SU-DHL-6 (cell line): Measurements from ENCODE around the gene RNF114.
"Not testable (repeated sequence)": the region's sequence is repeated elsewhere in the genome, so short reads cannot be mapped to it uniquely, and the experiment has no call there.

Experiments used
- H2AFZ ChIP-seq: fragments of 200-600 bp; sonication (generic); 2 replicates; pipeline ENCODE4 v1.6.1; 2014; ENCODE audit warnings: low read depth, mild to moderate bottlenecking, moderate library complexity, mixed read lengths, antibody characterized with exemption, low read length; ENCODE audit not compliant: severe bottlenecking
- H3F3A ChIP-seq: fragments of 200-600 bp; shearing (Covaris generic); 2 replicates; pipeline ENCODE4 v1.6.0; 2016; ENCODE audit warnings: antibody characterized with exemption, mild to moderate bottlenecking; ENCODE audit not compliant: insufficient read depth
- H3K27ac ChIP-seq: fragments of 200-600 bp; sonication (generic); 2 replicates; pipeline ENCODE4 v1.5.1; 2016; ENCODE audit warnings: low read depth, mild to moderate bottlenecking, low read length, moderate library complexity, mixed read lengths
- H3K27me3 ChIP-seq: fragments of 200-600 bp; sonication (generic), shearing (Covaris generic); 2 replicates; pipeline ENCODE4 v1.6.0; 2014; ENCODE audit warnings: mild to moderate bottlenecking, low read length
- H3K36me3 ChIP-seq: fragments of 200-600 bp; sonication (generic); 2 replicates; pipeline ENCODE4 v1.6.1; 2014; ENCODE audit warnings: mild to moderate bottlenecking, low read length, mixed read lengths
- H3K4me2 ChIP-seq: fragments of 300-600, 200-600 bp; shearing (Covaris generic), sonication (generic); 2 replicates; pipeline ENCODE4 v1.6.0; 2014; ENCODE audit warnings: low read length, low read depth, mild to moderate bottlenecking; ENCODE audit not compliant: poor library complexity, severe bottlenecking
- H3K4me3 ChIP-seq: fragments of 200-600 bp; sonication (generic); 2 replicates; pipeline ENCODE4 v1.5.1; 2014; ENCODE audit warnings: antibody characterized with exemption, low read length, mild to moderate bottlenecking, mixed read lengths; ENCODE audit not compliant: insufficient read depth, poor library complexity, severe bottlenecking
- H3K79me2 ChIP-seq: fragments of 200-600 bp; sonication (generic); 2 replicates; pipeline ENCODE4 v1.6.1; 2014; ENCODE audit warnings: mild to moderate bottlenecking, low read length, moderate library complexity; ENCODE audit not compliant: insufficient read depth
- H3K9ac ChIP-seq: fragments of 200-600 bp; sonication (generic); 2 replicates; pipeline ENCODE4 v1.7.0; 2014; ENCODE audit warnings: mild to moderate bottlenecking, low read length
- H3K9me2 ChIP-seq: fragments of 200-600 bp; sonication (generic); replicated peaks from 2 replicates; pipeline ENCODE4 v1.6.1; 2014; ENCODE audit warnings: low read length; ENCODE audit not compliant: insufficient read depth
- H3K9me3 ChIP-seq: fragments of 200-600 bp; sonication (generic); 2 replicates; pipeline ENCODE4 v1.6.1; 2014; ENCODE audit warnings: low read length, mixed read lengths; ENCODE audit not compliant: insufficient read depth
- H4K20me1 ChIP-seq: fragments of 200-600 bp; sonication (generic); 2 replicates; pipeline ENCODE4 v1.6.1; 2014; ENCODE audit warnings: low read depth, mild to moderate bottlenecking, antibody characterized with exemption, low read length, moderate library complexity, mixed read lengths
- EZH2phosphoT487 ChIP-seq: fragments of 200-600 bp; sonication (generic), shearing (Covaris generic); conservative IDR thresholded peaks from 2 replicates; pipeline ENCODE4 v1.6.1; 2018; ENCODE audit warnings: mild to moderate bottlenecking, antibody characterized with exemption, low read length, moderate library complexity, mixed read lengths
- TF ChIP-seq, protein P1 (sequence below): fragments of 200-600 bp; sonication (generic); IDR thresholded peaks from one replicate; pipeline ENCODE4 v1.5.1; 2017; ENCODE audit warnings: antibody characterized with exemption, mild to moderate bottlenecking, low read length, moderate library complexity; ENCODE audit not compliant: insufficient read depth, poor library complexity, severe bottlenecking

Gene RNF114

GRCh38 chr20:49951151-49951550 lies 15.0 kb downstream of the RNF114 start:
- no peaks in the 10 kb centered on the region for H3F3A ChIP-seq

DNA sequence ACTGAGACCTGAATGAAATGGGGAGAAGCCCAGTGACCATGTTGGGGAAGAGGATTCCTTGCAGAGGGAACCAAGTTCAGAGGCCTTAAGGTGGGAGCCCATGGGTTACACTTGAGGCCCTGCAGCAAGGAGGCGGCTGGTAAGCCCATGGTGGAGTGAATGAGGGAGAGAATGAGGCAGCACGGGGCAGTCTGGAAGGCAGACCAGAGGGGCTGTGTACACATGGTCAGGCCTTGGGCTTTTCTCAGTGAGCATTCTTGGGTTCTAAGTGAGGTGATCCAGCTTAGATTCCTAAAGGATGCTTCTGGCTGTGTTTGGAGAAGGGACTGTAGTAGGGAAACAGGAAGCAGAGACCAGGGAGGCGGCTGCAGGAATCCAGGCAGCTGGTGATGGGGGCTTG lies 19.0 kb downstream of the RNF114 start:
- Histone ChIP-seq H3K27ac (no peak overlapping the region), H3K9me2 (no peaks in the 10 kb centered on the region), H3K79me2 (no peaks in the 10 kb centered on the region), H3K9me3 (no peaks in the 10 kb centered on the region), H3K27me3 (no peaks in the 10 kb centered on the region), H3K36me3 (peaks cover 11% of the 10 kb centered on the region), H3K4me2 (no peak overlapping the region), H3K4me3 (no peak overlapping the region), H3K9ac (no peak overlapping the region), H2AFZ (no peak overlapping the region), H3F3A (peaks cover 4% of the 10 kb centered on the region), H4K20me1 (no peaks in the 10 kb centered on the region)
- TF ChIP-seq EZH2phosphoT487: no peak
- TF ChIP-seq, protein P1, sequence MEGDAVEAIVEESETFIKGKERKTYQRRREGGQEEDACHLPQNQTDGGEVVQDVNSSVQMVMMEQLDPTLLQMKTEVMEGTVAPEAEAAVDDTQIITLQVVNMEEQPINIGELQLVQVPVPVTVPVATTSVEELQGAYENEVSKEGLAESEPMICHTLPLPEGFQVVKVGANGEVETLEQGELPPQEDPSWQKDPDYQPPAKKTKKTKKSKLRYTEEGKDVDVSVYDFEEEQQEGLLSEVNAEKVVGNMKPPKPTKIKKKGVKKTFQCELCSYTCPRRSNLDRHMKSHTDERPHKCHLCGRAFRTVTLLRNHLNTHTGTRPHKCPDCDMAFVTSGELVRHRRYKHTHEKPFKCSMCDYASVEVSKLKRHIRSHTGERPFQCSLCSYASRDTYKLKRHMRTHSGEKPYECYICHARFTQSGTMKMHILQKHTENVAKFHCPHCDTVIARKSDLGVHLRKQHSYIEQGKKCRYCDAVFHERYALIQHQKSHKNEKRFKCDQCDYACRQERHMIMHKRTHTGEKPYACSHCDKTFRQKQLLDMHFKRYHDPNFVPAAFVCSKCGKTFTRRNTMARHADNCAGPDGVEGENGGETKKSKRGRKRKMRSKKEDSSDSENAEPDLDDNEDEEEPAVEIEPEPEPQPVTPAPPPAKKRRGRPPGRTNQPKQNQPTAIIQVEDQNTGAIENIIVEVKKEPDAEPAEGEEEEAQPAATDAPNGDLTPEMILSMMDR: no peak

More at GRCh38 chr20:49951151-49951550, 15.0 kb downstream of the RNF114 start:
- H3K9ac ChIP-seq: no peak overlapping the region
- no peaks in the 10 kb centered on the region for H3K9me3 ChIP-seq
- H3K27ac ChIP-seq: no peak overlapping the region
- H3K4me3 ChIP-seq: no peak overlapping the region
- H3K36me3 ChIP-seq: peaks cover 17% of the 10 kb centered on the region
- H3K4me2 ChIP-seq: no peak overlapping the region
- TF ChIP-seq EZH2phosphoT487: no peak
- TF ChIP-seq, protein P1: no peak
- H3K79me2 ChIP-seq: no peaks in the 10 kb centered on the region
- H3K27me3 ChIP-seq: no peaks in the 10 kb centered on the region
- no peaks in the 10 kb centered on the region for H3K9me2 ChIP-seq
- no peak overlapping the region for H2AFZ ChIP-seq
- H4K20me1 ChIP-seq: no peaks in the 10 kb centered on the region

- H3K27ac ChIP-seq, H3F3A ChIP-seq, H3K79me2 ChIP-seq, H3K9ac ChIP-seq, H3K9me2 ChIP-seq, H4K20me1 ChIP-seq, H3K36me3 ChIP-seq, H3K4me3 ChIP-seq, H3K4me2 ChIP-seq, H3K9me3 ChIP-seq, H2AFZ ChIP-seq, H3K27me3 ChIP-seq: not testable (repeated sequence)
Measured at GRCh38 chr20:49955830-49956396, 19.7 kb downstream of the RNF114 start.

GRCh38 chr20:49956689-49957088 lies 20.5 kb downstream of the RNF114 start:
- Histone ChIP-seq H3K27ac (no peak overlapping the region), H3K9ac (no peak overlapping the region), H3K36me3 (peaks cover 2% of the 10 kb centered on the region; the same call in 1 of the 2 replicates), H3K79me2 (no peaks in the 10 kb centered on the region), H3K27me3 (no peaks in the 10 kb centered on the region), H2AFZ (no peak overlapping the region), H3K9me2 (no peaks in the 10 kb centered on the region), H4K20me1 (no peaks in the 10 kb centered on the region), H3F3A (peaks cover 4% of the 10 kb centered on the region), H3K9me3 (no peaks in the 10 kb centered on the region), H3K4me2 (no peak overlapping the region), H3K4me3 (no peak overlapping the region)
- TF ChIP-seq EZH2phosphoT487: no peak
- TF ChIP-seq, protein P1: no peak

- H3K9me3 ChIP-seq, H2AFZ ChIP-seq, H3K27ac ChIP-seq, H3K27me3 ChIP-seq, H3K4me2 ChIP-seq, H3K9ac ChIP-seq, H3K9me2 ChIP-seq, H4K20me1 ChIP-seq, H3K36me3 ChIP-seq, H3F3A ChIP-seq, H3K79me2 ChIP-seq, H3K4me3 ChIP-seq: not testable (repeated sequence)
Measured at GRCh38 chr20:49957089-49957938, 21.1 kb downstream of the RNF114 start.
